HUDEP-2 (cell line): ENCODE results near the gene DNAJC25.

Experiments
- DNase-seq, 76 experiments: peaks; one replicate each; lab custom pipeline; 2025; ENCODE audit not compliant: unreplicated experiment in 76 of 76; lab: John Stamatoyannopoulos, UW

Gene DNAJC25

DNA sequence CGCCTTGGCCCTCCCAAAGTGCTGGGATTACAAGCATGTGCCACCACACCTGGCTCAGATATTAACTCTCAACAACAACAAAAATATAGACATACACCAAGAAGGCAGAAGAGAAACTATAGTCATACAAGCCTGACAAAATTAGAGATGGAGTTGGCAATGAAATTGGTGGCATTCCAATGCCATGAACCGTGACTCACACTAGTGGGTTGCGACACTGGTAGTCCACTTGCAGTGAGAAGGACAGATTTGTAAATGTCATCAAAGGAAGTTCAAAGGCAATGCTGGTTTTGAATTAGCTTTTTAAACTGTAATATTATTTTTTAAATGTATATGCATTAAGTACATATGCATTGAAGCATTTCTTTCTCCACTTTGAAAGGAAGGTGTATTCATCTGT is 8.5 kb upstream of the DNAJC25 start:
- no peak for DNase-seq

DNA sequence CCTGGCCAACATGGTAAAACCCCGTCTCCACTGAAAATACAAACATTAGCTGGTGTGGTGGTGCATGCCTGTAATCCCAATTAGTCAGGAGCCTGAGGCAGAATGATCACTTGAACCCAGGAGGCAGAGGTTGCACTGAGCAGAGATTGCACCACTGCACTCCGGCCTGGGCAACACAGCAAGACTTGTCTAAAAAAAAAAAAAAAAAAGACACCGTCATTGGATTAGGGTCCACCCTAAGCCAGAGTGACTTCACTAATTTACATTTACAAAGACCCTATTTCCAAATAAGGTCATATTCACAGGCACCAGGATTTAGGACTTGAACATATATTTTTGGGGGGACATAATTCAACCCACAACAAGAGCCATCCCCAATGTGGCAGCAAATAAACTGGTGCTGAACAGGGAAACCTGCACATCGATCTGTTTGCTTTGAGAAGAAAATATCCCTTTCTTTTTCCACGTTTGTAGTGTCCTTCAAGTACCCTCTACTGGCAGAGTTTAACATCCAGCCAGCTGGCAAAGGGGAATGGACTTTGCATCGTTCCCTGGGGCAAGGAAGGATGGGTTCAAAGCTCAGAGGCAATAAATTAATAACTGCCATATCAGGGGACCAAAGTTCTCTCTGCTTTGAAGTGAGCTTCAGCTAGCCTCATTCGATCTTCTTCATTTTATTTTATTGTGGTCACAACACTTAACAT is 3.7 kb upstream of the DNAJC25 start:
- DNase-seq = no peak

DNA sequence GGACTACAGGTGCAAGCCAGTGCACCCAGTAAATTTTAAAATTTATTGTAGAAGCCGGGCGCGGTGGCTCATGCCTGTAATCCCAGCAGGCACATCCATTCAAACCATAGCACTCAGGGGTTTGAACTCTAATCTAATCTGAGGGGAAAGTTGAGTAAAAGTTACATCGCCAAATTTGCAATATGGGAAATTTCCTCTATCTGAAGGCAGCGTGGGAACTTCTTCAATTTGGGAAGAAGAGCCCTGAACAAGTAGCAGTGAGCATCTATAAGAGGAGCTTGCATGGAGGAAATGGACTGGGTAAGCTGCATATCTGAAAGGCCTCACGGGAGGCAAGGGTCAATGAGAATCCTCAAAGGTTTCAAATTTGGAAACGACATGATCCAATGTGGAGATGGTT is 2.7 kb upstream of the DNAJC25 start:
- DNase-seq = no peak

GRCh38 chr9:111630182-111630963 is 761 bp upstream of the DNAJC25 start:
- DNase-seq = peak in 1 of 76 experiments; percentile 39

DNA sequence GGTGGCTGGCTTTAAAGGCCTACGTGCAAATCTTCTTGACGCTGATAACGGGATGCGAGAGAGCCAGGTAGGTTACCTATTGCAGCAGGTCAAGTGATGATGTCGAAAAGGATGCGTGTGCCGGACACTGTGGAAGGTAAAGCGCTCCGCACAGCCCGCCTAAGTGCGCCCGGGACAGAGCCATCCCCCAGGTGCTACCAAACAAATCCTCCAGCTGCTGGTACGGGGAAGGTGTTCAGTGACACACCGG is 245 bp upstream of the DNAJC25 start:
- peak in 2 of 76 experiments; percentile 42 to 45 for DNase-seq

DNA sequence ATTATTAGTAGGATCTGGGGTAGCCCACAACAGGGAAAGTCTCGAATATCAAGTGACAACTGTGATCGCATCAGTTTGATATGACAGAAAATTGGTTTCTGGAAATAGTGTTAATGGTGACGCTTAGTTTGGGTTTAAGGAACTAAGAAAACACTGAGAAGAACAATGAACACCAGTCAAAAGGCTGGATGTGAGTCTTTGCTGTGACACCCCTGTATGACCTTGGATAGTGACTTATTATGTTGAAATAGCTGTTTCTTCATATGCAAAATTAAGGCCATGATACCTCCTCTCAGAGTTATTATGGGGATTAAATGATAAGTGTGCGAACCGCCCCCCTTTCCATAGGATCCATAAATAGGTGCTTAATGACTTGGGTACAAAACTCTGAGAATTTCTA is 926 bp downstream of the DNAJC25 start:
- no peak for DNase-seq

- DNase-seq = no peak
Measured at GRCh38 chr9:111632695-111633388, 1.7 kb downstream of the DNAJC25 start.

DNA sequence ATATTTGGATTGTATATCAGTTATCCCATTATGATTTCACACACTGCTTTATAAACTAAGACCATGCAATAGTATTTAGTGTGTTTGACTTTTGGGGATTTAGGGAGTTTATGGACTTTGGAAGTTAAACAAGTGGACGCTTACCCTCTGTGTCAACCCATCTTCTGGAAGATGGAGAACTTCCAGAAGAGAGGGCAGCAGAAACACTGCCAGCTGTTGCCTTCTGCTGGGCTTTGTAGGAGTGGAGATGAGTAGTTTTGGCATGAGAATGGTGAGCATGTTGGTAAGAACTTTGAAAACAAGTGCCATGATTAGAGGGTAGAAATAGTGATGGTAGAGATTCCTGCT is 2.2 kb downstream of the DNAJC25 start:
- no peak for DNase-seq

DNA sequence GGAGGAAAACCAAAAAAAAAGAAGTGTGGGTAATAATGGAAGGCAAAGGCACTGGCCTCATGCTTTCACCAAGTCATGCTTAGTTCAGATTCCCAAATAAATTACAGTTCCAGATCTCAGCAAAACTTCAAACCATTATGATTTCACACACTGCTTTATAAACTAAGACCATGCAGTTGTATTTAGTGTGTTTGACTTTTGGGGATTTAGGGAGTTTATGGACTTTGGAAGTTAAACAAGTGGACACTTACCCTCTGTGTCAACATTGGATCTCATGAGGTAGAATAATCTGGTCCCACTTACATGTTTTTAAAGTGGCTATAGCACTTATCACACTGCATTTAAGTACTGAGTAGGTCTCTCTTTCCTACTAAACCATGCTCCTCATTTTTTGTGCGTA is 3.7 kb downstream of the DNAJC25 start:
- DNase-seq = no peak

DNA sequence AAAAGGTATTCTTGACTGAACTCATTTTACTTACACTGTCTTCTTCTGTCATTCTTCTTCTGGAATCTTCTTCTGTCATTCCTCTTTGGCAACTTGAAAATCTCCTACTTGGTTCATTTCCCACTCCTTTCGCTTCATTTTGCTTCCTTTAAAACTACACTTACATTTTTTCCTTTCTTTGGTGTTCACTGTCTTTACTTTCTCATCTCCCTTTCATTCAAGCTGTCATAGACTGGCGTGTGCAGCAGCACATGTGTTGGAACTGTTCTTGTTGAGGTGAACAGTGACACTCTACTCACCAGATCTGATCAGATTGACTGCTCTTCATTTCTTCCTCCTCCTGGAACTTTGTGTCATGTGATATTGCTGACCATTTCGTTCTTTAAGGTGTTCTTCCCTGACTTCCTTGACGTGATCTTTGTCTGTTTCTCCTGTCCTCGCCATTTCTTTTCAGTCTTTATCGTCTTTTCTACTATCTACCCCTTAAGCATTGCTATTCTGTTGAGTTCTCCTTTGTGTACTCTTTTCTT is 6.4 kb downstream of the DNAJC25 start:
- no peak for DNase-seq

- DNase-seq = peak in 3 of 76 experiments; percentile 10 to 19 (median 12)
Measured at GRCh38 chr9:111644195-111644772, 13.2 kb downstream of the DNAJC25 start.

DNA sequence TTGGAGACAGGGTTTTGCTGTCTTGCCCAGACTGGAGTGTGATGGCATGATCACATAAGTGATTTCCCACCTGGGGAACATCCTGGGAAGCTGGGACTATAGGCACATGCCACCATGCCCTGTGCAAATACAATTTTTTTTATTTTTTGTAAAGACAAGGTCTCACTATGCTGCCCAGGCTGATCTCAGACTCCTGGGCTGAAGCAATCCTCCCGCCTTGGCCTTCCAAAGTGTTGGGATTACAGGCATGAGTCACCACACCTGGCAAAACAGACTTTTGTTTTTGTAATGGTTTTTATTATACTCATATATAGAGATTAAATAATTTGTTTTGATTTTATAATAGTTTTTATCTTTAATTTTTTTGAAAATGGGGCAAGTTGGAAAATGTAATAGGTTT is 14.7 kb downstream of the DNAJC25 start:
- no peak for DNase-seq

GRCh38 chr9:111646417-111646816 is 15.3 kb downstream of the DNAJC25 start:
- no peak for DNase-seq

DNA sequence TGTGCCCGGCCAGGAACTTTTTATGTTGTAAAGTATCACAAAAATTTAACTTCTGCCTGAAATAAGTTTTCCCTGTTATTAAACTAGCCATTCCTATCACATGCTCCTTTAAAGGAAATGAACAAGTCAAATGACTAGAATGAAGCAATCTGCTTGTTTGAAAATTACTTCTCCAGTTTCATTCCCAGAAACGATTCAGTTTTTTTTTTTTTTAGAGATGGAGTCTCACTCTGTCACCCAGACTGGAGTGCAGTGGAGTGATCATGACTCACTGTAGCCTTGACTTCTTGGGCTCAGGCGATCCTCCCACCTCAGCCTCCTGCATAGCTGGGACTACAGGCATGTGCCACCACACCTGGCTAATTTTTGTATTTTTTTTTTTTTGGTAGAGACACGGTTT is 16.9 kb downstream of the DNAJC25 start:
- DNase-seq = no peak

- no peak for DNase-seq
Measured at GRCh38 chr9:111649016-111649415, 17.9 kb downstream of the DNAJC25 start.

DNA sequence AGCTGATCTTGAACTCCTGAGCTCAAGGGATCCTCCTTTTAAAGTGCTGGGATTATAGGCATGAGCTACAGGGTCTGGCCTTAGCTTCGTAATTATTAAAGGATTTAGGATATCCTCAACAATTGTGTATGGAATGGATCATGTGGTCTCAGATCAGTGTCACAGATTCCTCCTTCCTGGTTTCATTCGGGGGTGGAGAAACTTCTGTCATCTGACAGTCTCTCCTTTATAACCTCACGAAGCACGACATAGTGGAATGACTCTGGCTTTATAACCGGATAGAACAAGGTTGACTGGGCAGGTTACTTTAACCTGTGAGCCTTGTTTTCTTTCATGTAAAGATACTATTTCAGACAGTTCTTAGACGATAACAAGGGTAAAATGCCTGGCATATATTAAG is 25.9 kb downstream of the DNAJC25 start:
- DNase-seq = no peak

DNA sequence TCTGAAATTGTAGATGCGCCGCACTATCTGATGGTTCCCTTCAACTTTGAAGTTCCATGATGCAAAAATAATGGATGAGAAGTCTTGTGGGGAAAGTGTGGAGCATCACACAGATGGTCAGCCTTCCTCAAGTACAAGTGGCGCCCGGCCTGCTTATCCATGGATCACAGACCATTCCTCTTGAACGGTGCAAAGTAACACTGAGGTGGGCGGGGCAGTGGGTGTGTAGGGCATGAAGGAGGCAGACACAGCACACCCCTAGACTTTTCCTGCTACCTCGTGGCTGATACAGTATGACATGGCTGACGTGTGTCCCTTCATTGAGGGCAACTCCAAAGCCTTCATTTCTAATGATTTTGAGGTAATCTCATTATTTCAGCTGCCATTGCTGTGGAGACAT is 27.8 kb downstream of the DNAJC25 start:
- no peak for DNase-seq

DNA sequence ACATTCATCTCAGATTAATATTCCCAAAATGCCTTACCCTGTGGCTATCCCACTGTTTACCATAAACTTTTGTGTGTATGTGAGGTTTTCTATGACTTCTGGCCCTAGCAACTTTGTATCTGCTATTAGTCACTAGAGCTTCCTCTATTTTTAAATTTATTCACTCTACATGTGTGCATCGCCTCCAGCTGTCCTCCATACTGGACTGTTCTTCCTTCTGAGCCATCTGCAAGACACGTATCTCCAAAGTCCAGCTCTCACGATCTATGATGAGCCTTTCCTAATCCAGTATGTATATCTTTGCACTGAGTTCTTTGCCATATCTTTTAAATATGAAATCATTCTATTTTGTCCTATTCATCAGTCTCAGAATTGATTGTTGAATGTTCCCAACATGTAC is 28.6 kb downstream of the DNAJC25 start:
- no peak for DNase-seq

DNA sequence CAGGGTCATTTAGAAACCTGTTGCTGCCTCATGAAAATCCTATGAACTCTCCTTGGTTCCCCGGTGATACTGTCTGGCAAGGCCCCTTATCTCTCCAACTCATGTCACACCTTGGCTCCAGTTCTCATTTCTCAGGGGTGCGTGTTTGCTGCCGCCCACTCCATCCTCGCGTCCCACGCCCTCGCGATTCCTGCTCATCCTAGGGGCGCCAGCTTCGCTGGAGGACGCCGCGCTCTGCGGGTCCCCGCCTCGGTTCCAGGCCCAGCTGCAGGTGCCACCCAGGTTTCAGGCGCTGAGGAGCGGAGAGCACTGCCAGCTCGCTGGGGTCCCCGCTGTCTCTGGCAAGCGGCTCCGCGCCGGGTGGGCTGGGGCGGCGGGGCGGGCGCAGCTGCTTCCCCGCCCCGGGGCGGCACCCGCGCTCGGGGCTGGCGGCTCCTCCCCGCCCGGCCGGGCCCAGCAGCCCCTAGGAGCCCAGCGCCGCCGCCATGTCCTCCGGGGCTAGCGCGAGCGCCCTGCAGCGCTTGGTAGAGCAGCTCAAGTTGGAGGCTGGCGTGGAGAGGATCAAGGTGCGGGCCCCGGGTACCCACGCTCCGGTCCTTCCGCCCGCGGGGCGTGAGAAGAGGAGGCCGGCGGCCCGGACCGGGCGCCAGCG is 30.1 kb downstream of the DNAJC25 start, which contains the start of gene GNG10:
TSS of gene GNG10 (plus strand) at position 456 of the 652 bp plus-strand sequence. CDS start at position 486, 30 bp downstream.
- peak in 43 of 76 experiments; percentile 4 to 61 (median 34) for DNase-seq

DNA sequence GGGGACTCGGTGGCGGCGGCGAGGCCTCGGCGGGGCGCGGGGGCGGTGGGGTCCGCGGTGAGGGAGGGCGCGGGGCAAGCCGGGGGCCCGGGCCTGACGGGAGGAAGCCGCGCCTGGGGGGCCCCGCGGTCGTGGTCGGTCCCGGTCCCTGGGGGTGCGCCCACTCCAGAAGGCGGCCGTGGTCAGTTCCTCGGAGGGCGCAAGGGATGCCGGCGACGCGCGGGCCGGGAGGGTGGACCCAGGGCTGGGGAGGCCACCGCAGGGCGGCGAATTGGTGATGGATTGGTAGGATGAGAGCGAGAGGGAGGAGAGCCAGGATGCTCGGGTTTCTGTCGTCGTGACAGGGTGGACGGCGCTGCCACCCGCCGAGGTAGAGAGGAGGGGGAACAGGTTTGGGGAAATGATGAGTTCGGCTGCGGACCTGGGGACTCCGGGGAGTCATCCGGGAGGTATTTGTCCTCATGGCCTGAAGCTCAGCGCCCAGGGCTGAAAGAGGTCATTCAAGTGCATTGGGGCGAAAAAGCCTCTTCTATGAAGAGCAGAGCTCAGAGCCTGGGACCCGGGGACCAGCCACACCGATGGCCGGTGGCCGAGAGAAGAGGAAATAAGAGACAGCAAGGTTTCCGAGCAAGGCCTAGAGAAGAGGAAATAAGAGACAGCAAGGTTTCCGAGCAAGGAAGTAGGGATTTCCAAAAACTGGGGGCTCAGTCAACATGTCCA is 30.8 kb downstream of the DNAJC25 start:
- peak in 6 of 76 experiments; percentile 6 to 23 (median 16) for DNase-seq
